Activated CD8-positive, alpha-beta memory T cell treated with anti-CD3 and anti-CD28 coated beads for 1 hour (primary cell): ENCODE data around the gene CFAP90.

Experiments used
- DNase-seq, 2 donors: peaks; one replicate each; pipeline ENCODE4 v3.0.0-alpha.2; 2020; ENCODE audit warnings: low read depth in 1 of 2; ENCODE audit errors: extremely low read depth in 1 of 2

CFAP90 gene

GRCh38 chr5:7784683-7785380, 66.1 kb downstream of the CFAP90 start:
- no peak for DNase-seq

GRCh38 chr5:7781899-7782298, 69.0 kb downstream of the CFAP90 start:
- no peak for DNase-seq
